IMR-90 (cell line): ENCODE measurements around the gene FABP7. TPM values are rescaled to one million over a fixed set of nuclear protein-coding genes. Genes with fewer than 3 reads are reported as not detected.

Source experiments
- ATAC-seq: fragments of 200-7000 bp; cut with Tn5 transposase; 2 replicates; pipeline ENCODE4 v1.9.1; 2020; ENCODE audit warnings: low read depth, mild to moderate bottlenecking, moderate library complexity
- BruUV-seq: library from RNA; stranded (reverse); fragments of 400-500 nt; replicated peaks from 2 replicates; lab custom pipeline; 2021; lab: Mats Ljungman, UMichigan
- CTCF ChIA-PET: fragments of 300-600 bp; formaldehyde crosslinking; extraction: SDS; loops from one replicate; lab custom pipeline; 2021; ENCODE audit warnings: antibody characterized with exemption; lab: Yijun Ruan, JAX
- POLR2A ChIA-PET: fragments of 300-600 bp; sonication (Branson Sonifier 250); formaldehyde crosslinking; loops from one replicate; lab custom pipeline; 2022; ENCODE audit warnings: antibody characterized with exemption; ENCODE audit not compliant: unreplicated experiment; lab: Charles Lee
- DNase-seq: peaks from one replicate; pipeline ENCODE4 v3.0.0; 2013
- H2AFZ ChIP-seq: replicated peaks from 2 replicates; pipeline ENCODE3; 2013; ENCODE audit warnings: low read length, mild to moderate bottlenecking; ENCODE audit not compliant: poor library complexity
- H2AK5ac ChIP-seq: 2 replicates; pipeline ENCODE4 v1.6.1; 2013; ENCODE audit warnings: low read depth, low read length, inconsistent platforms
- H2AK9ac ChIP-seq: replicated peaks from 2 replicates; pipeline ENCODE3; 2013; ENCODE audit warnings: mild to moderate bottlenecking, low read depth, low read length, moderate library complexity; ENCODE audit not compliant: poor library complexity
- H2BK120ac ChIP-seq: 2 replicates; pipeline ENCODE4 v1.6.1; 2013; ENCODE audit warnings: low read depth, low read length, inconsistent platforms
- H2BK15ac ChIP-seq: 3 replicates; pipeline ENCODE4 v1.6.1; 2013; ENCODE audit warnings: low read depth, low read length, inconsistent platforms
- H2BK20ac ChIP-seq: 2 replicates; pipeline ENCODE4 v1.6.1; 2013; ENCODE audit warnings: low read depth, mild to moderate bottlenecking, inconsistent platforms, low read length, moderate library complexity
- H2BK5ac ChIP-seq: 2 replicates; pipeline ENCODE4 v1.6.1; 2013; ENCODE audit warnings: mild to moderate bottlenecking, low read depth, low read length, inconsistent platforms; ENCODE audit not compliant: poor library complexity, severe bottlenecking
- H3K14ac ChIP-seq: replicated peaks from 2 replicates; pipeline ENCODE4 v1.6.1; 2013; ENCODE audit warnings: low read depth, low read length, inconsistent platforms
- H3K18ac ChIP-seq: 2 replicates; pipeline ENCODE4 v1.6.1; 2013; ENCODE audit warnings: low read depth, low read length, control low read depth
- H3K23ac ChIP-seq: 2 replicates; pipeline ENCODE4 v1.6.1; 2013; ENCODE audit warnings: low read depth, low read length, inconsistent platforms
- H3K27ac ChIP-seq: 2 replicates; pipeline ENCODE4 v1.5.1; 2013; ENCODE audit warnings: mild to moderate bottlenecking, control low read depth, low read length; ENCODE audit not compliant: insufficient read depth
- H3K27me3 ChIP-seq: 2 replicates; pipeline ENCODE4 v1.6.1; 2013; ENCODE audit warnings: low read length; ENCODE audit not compliant: control insufficient read depth, insufficient read depth
- H3K36me3 ChIP-seq: 2 replicates; pipeline ENCODE4 v1.6.1; 2013; ENCODE audit warnings: low read length, mixed read lengths; ENCODE audit not compliant: control insufficient read depth, insufficient read depth
- H3K4ac ChIP-seq: 2 replicates; pipeline ENCODE4 v1.6.1; 2013; ENCODE audit warnings: low read depth, low read length, inconsistent platforms
- H3K4me1 ChIP-seq: 2 replicates; pipeline ENCODE4 v1.6.1; 2013; ENCODE audit warnings: low read length, mixed read lengths; ENCODE audit not compliant: control insufficient read depth, insufficient read depth
- H3K4me2 ChIP-seq: 2 replicates; pipeline ENCODE4 v1.6.1; 2013; ENCODE audit warnings: low read depth, mild to moderate bottlenecking, control low read depth, low read length, moderate library complexity
- H3K4me3 ChIP-seq: 2 replicates; pipeline ENCODE4 v1.5.1; 2013; ENCODE audit warnings: low read depth, mild to moderate bottlenecking, control low read depth, low read length, moderate library complexity; ENCODE audit not compliant: insufficient read depth
- H3K56ac ChIP-seq: 2 replicates; pipeline ENCODE4 v1.6.1; 2013; ENCODE audit warnings: low read length, inconsistent platforms; ENCODE audit not compliant: insufficient read depth; ENCODE audit errors: extremely low read depth
- H3K79me1 ChIP-seq, 2 experiments: 2 replicates each; pipeline ENCODE4 v1.6.1; 2013; ENCODE audit warnings: low read length in 2 of 2, inconsistent platforms in 1 of 2, low read depth in 1 of 2
- H3K9ac ChIP-seq: 2 replicates; pipeline ENCODE4 v1.6.1; 2013; ENCODE audit warnings: low read depth, low read length, control low read depth
- H3K9me1 ChIP-seq: 2 replicates; pipeline ENCODE4 v1.6.1; 2013; ENCODE audit warnings: low read length, inconsistent platforms; ENCODE audit not compliant: insufficient read depth
- H3K9me3 ChIP-seq: 2 replicates; pipeline ENCODE4 v1.6.1; 2013; ENCODE audit warnings: low read length; ENCODE audit not compliant: control insufficient read depth, insufficient read depth
- H4K20me1 ChIP-seq: 2 replicates; pipeline ENCODE4 v1.6.1; 2013; ENCODE audit warnings: low read length, inconsistent platforms; ENCODE audit not compliant: insufficient read depth
- H4K5ac ChIP-seq: 2 replicates; pipeline ENCODE4 v1.6.1; 2013; ENCODE audit warnings: mild to moderate bottlenecking, low read depth, low read length, control low read depth
- H4K8ac ChIP-seq, 2 experiments: 2 replicates each; pipeline ENCODE4 v1.6.1; 2013; ENCODE audit warnings: low read depth in 2 of 2, low read length in 2 of 2, control low read depth in 1 of 2, inconsistent platforms in 1 of 2
- H4K91ac ChIP-seq: 2 replicates; pipeline ENCODE4 v1.6.1; 2013; ENCODE audit warnings: low read depth, low read length, inconsistent platforms; ENCODE audit not compliant: insufficient read depth
- CTCF ChIP-seq: conservative IDR thresholded peaks from 2 replicates; pipeline ENCODE4 v1.5.1; 2012; ENCODE audit warnings: mild to moderate bottlenecking, low read depth, low read length, improper control_type of control experiment
- POLR2A ChIP-seq: IDR thresholded peaks from 2 replicates; pipeline ENCODE4 v1.6.1; 2012; ENCODE audit warnings: mild to moderate bottlenecking, low read depth, low read length
- RCOR1 ChIP-seq: IDR thresholded peaks from 2 replicates; pipeline ENCODE4 v1.6.1; 2012; ENCODE audit warnings: mild to moderate bottlenecking, low read length, improper control_type of control experiment; ENCODE audit not compliant: insufficient replicate concordance
- RFX5 ChIP-seq: IDR thresholded peaks from 2 replicates; pipeline ENCODE4 v1.8.0; 2012; ENCODE audit warnings: low read depth, mild to moderate bottlenecking, low read length, moderate library complexity
- SMC3 ChIP-seq: fragments of 150-350 bp; IDR thresholded peaks from 2 replicates; pipeline ENCODE4 v1.6.1; 2016; ENCODE audit warnings: low read depth, mild to moderate bottlenecking, antibody characterized with exemption, low read length, moderate library complexity
- USF2 ChIP-seq: fragments of 150-350 bp; IDR thresholded peaks from 2 replicates; pipeline ENCODE4 v1.6.1; 2017; ENCODE audit warnings: mild to moderate bottlenecking, antibody characterized with exemption, low read length, low read depth
- WGBS, 2 experiments: methylation state at CpG; one replicate each; pipeline versions ENCODE4 v1.1.5 to v1.1.7; 2013; ENCODE audit warnings: missing lambda C conversion rate in 2 of 2; ENCODE audit not compliant: insufficient read length in 1 of 2; ENCODE audit errors: extremely low coverage in 2 of 2; 5-methylcytosine and 5-hydroxymethylcytosine counted together
- dilution Hi-C: fragments of 300-500 bp; cut with HindIII; formaldehyde crosslinking; loops from one replicate; pipeline ENCODE4 v1.14.3; 2018; ENCODE audit warnings: low sequenced_read_pairs; ENCODE audit not compliant: unreplicated experiment
- in situ Hi-C: fragments of 300-500 bp; cut with MboI; formaldehyde crosslinking; loops from 3 replicates; pipeline ENCODE4 v1.14.3; 2019; ENCODE audit warnings: low sequenced_read_pairs, inconsistent platforms, mixed read lengths
- intact Hi-C: fragments of 100-400 bp; cut with micrococcal nuclease; formaldehyde crosslinking; loops from 2 replicates; pipeline ENCODE4 v1.10.0; 2022
- polyA plus RNA-seq, 3 experiments: library from polyadenylated mRNA; depleted of rRNA; stranded (reverse); fragments of >200 nt; gene quantifications; 2 replicates each; pipeline ENCODE4 v1.2.3, GENCODE V29; 2012; ENCODE audit warnings: low replicate concordance in 1 of 3
- total RNA-seq: library from RNA; depleted of rRNA; stranded (reverse); fragments of >200 nt; gene quantifications from 2 replicates; pipeline ENCODE4 v1.2.3, GENCODE V29; 2012

FABP7 gene
- total and polyA plus RNA-seq, 2 of the 4 experiments (the other 2 are of a cell fraction) = not detected

GRCh38 chr6:122787721-122788120 lies 8.2 kb downstream of the FABP7 start:
- no peak overlapping the region for H2AK9ac ChIP-seq
- no peaks in the 10 kb centered on the region for H3K9me1 ChIP-seq
- no peak for ATAC-seq
- no TSS peak for BruUV-seq
- intact Hi-C loops = loop anchor here (2.0 to 5.0 kb wide), 2 partner anchors 15 to 35 kb away; no protein-coding TSS in a partner anchor
- dilution Hi-C loops = no loop called here
- H4K20me1 ChIP-seq = no peaks in the 10 kb centered on the region
- no peak overlapping the region for H3K4me3 ChIP-seq
- H2AFZ ChIP-seq = no peak overlapping the region
- WGBS, 2 experiments = no CpG with 5 or more reads among the region's 4 CpGs
- peaks cover 9% of the 10 kb centered on the region for H3K4me1 ChIP-seq
- ChIA-PET CTCF (no interaction called here), POLR2A (no interaction called here)
- H3K9ac ChIP-seq = no peak overlapping the region
- H3K36me3 ChIP-seq = peaks cover 1% of the 10 kb centered on the region; the same call in 1 of the 2 replicates
- H3K23ac ChIP-seq = no peak overlapping the region
- no peak overlapping the region for H3K27ac ChIP-seq
- no peak for TF ChIP-seq RCOR1
- TF ChIP-seq CTCF = no peak
- no peak for TF ChIP-seq SMC3
- no peak for TF ChIP-seq RFX5
- no peak for TF ChIP-seq USF2
- no peak for TF ChIP-seq POLR2A
- H3K27me3 ChIP-seq = no peaks in the 10 kb centered on the region
- no peak for DNase-seq
- H2BK20ac ChIP-seq = no peak overlapping the region
- H3K9me3 ChIP-seq = no peaks in the 10 kb centered on the region
- H4K91ac ChIP-seq = no peak overlapping the region
- no peak overlapping the region for H2BK15ac ChIP-seq
- H3K79me1 ChIP-seq = peaks cover 4 to 24% of the 10 kb centered on the region in 2 experiments; a peak in 2 of 4 replicates
- H4K5ac ChIP-seq = no peak overlapping the region
- no peak overlapping the region for H4K8ac ChIP-seq
- no peak overlapping the region for H3K18ac ChIP-seq
- in situ Hi-C loops = no loop called here
- H3K4ac ChIP-seq = no peak overlapping the region
- H2AK5ac ChIP-seq = no peak overlapping the region
- H3K4me2 ChIP-seq = no peak overlapping the region
- no peak overlapping the region for H3K56ac ChIP-seq
- H2BK120ac ChIP-seq = no peak overlapping the region
- no peak overlapping the region for H2BK5ac ChIP-seq
- no peak overlapping the region for H3K14ac ChIP-seq
